Astrocyte (in vitro differentiated cells and primary cell): ENCODE data around the gene PNMA1. TPM values are rescaled to one million over a fixed set of nuclear protein-coding genes. Genes with fewer than 3 reads are reported as not detected.

ENCODE experiments used
- DNase-seq: peaks from one replicate; pipeline ENCODE4 v3.0.0-alpha.2; 2010; ENCODE audit warnings: low read depth
- FAIRE-seq: peaks from 2 replicates; lab custom pipeline; 2011; peaks lifted over from hg19 to GRCh38; lab: Jason Lieb, UNC
- H2AFZ ChIP-seq: 2 replicates; pipeline ENCODE4 v1.6.0; 2012; ENCODE audit warnings: low read depth, low read length, inconsistent platforms
- H3K27ac ChIP-seq: 2 replicates; pipeline ENCODE4 v1.5.1; 2011; ENCODE audit warnings: low read depth, low read length, inconsistent platforms
- H3K27me3 ChIP-seq: 2 replicates; pipeline ENCODE4 v1.6.0; 2011; ENCODE audit warnings: low read length, inconsistent platforms; ENCODE audit not compliant: insufficient read depth
- H3K36me3 ChIP-seq: 2 replicates; pipeline ENCODE4 v1.5.1; 2011; ENCODE audit warnings: low read length, inconsistent platforms; ENCODE audit not compliant: insufficient read depth
- H3K4me1 ChIP-seq: 2 replicates; pipeline ENCODE4 v1.5.1; 2011; ENCODE audit warnings: low read length, inconsistent platforms; ENCODE audit not compliant: insufficient read depth
- H3K4me2 ChIP-seq: 2 replicates; pipeline ENCODE4 v1.6.0; 2012; ENCODE audit warnings: low read length, inconsistent platforms
- H3K4me3 ChIP-seq: 2 replicates; pipeline ENCODE4 v1.5.1; 2011; ENCODE audit warnings: low read depth, mild to moderate bottlenecking, low read length, inconsistent platforms; ENCODE audit not compliant: insufficient read depth
- H3K79me2 ChIP-seq: 2 replicates; pipeline ENCODE4 v1.6.0; 2012; ENCODE audit warnings: mild to moderate bottlenecking, low read length, inconsistent platforms; ENCODE audit not compliant: insufficient read depth
- H3K9ac ChIP-seq: 2 replicates; pipeline ENCODE4 v1.6.0; 2012; ENCODE audit warnings: mild to moderate bottlenecking, low read length, inconsistent platforms
- H3K9me3 ChIP-seq: 2 replicates; pipeline ENCODE4 v1.5.1; 2012; ENCODE audit warnings: low read depth, mild to moderate bottlenecking, low read length, inconsistent platforms; ENCODE audit not compliant: insufficient read depth
- H4K20me1 ChIP-seq: 2 replicates; pipeline ENCODE4 v1.6.0; 2012; ENCODE audit warnings: low read length, inconsistent platforms; ENCODE audit not compliant: insufficient read depth
- H3K27ac Mint-ChIP-seq: one replicate; pipeline ENCODE4 v1.8.0; 2021; ENCODE audit warnings: mild to moderate bottlenecking, mixed read lengths; ENCODE audit not compliant: unreplicated experiment
- H3K27me3 Mint-ChIP-seq: one replicate; pipeline ENCODE4 v1.8.0; 2021; ENCODE audit warnings: low read depth, mixed read lengths; ENCODE audit not compliant: unreplicated experiment
- H3K36me3 Mint-ChIP-seq: one replicate; pipeline ENCODE4 v1.8.0; 2021; ENCODE audit warnings: low read depth, mixed read lengths; ENCODE audit not compliant: unreplicated experiment
- H3K4me1 Mint-ChIP-seq: one replicate; pipeline ENCODE4 v1.8.0; 2021; ENCODE audit warnings: low read depth, mixed read lengths; ENCODE audit not compliant: unreplicated experiment
- H3K4me3 Mint-ChIP-seq: one replicate; pipeline ENCODE4 v1.8.0; 2021; ENCODE audit warnings: mild to moderate bottlenecking, moderate library complexity, mixed read lengths; ENCODE audit not compliant: unreplicated experiment
- H3K9me3 Mint-ChIP-seq: one replicate; pipeline ENCODE4 v1.8.0; 2021; ENCODE audit warnings: mild to moderate bottlenecking, mixed read lengths; ENCODE audit not compliant: unreplicated experiment
- CTCF ChIP-seq: IDR thresholded peaks from 2 replicates; pipeline ENCODE4 v1.5.1; 2011; ENCODE audit warnings: low read depth, mild to moderate bottlenecking, inconsistent platforms, low read length, moderate library complexity; ENCODE audit not compliant: insufficient read depth
- EZH2 ChIP-seq: IDR thresholded peaks from 2 replicates; pipeline ENCODE4 v1.6.1; 2012; ENCODE audit warnings: mild to moderate bottlenecking, low read length, inconsistent platforms; ENCODE audit not compliant: insufficient read depth
- total RNA-seq: library from RNA; stranded (reverse); gene quantifications from 2 replicates; pipeline ENCODE4 v1.2.1, GENCODE V29; 2021

PNMA1 gene
- total RNA-seq, 1 donor from 2014 or later = 67.4 TPM

DNA sequence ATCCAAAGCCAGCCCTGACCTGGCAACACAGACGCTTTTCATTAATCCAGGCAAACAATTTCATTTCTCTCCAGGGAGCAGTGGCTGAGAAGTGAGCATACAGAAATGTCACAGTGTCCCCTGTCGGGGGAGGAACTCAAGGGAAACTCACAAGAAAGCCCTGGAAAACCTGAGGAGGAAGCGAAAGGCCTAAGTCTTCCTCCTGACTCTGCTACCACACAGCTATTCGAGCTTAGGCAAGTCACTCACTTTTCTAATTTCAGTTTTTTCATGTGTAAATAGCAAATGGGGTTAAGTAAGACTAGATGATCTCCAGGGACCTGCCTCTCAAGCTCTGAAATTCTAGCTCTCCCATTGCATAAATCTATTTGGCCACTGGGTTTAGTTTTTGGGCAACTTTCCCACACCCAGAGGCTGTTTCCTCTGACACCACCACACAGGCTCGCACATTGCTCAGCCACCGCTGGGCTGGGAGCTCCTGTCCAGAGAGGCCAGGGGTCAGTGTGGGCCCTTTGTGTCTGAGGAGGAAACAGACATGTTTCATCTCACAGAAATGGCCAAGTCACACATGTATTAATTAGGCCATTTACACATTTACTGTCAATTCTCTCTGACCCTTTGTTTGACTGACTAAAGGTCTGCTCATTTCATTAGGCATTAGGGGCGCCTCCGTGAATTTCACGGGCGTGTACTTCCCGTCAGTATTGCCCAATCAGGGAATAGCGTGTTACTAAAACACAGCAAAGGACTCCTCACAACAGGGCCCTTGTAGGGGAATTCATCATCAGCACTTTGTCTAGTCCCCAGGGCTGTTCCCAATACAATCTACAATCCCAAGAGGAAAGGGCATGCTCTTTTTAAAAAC is 9.8 kb upstream of the PNMA1 start:
- Mint-ChIP-seq H3K36me3 (peaks cover 25% of the 10 kb centered on the region), H3K4me3 (peak overlapping the region; percentile 71), H3K9me3 (no peaks in the 10 kb centered on the region), H3K27ac (peak overlapping the region; percentile 81), H3K4me1 (peaks cover 40% of the 10 kb centered on the region), H3K27me3 (no peaks in the 10 kb centered on the region)
- Histone ChIP-seq H3K79me2 (peaks cover 14% of the 10 kb centered on the region), H3K9ac (peak overlapping the region; percentile 70), H3K36me3 (peaks cover 39% of the 10 kb centered on the region), H3K9me3 (no peaks in the 10 kb centered on the region), H2AFZ (no peak overlapping the region), H3K4me3 (peak overlapping the region; percentile 2), H3K27ac (peak overlapping the region; percentile 85), H3K4me2 (peak overlapping the region; percentile 74), H3K4me1 (peaks cover 53% of the 10 kb centered on the region), H3K27me3 (no peaks in the 10 kb centered on the region), H4K20me1 (peaks cover 17% of the 10 kb centered on the region)
- TF ChIP-seq EZH2 = no peak
- peak; percentile 24 for TF ChIP-seq CTCF
- DNase-seq = peak; percentile 95
- peak; percentile 94 for FAIRE-seq

DNA sequence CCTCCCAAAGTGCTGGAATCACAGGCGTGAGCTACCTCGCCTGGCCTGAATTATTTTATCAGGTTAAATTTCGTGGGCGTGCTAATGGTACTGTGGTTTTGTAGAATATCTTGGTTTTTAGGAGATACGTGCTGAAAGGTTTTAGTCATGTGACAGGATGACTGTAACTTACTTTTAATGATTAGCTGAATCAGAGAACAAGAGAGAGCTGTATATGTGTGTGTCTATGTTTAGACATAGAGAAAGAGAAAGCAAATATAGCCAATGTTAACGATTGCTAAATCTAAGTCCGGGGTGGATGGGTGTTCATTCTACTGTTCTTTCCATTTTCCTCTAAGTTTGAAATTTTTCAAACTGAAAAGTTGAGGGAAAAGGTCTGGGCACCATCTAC is 9.2 kb upstream of the PNMA1 start:
- Histone ChIP-seq H3K4me3 (peak overlapping the region; percentile 2), H3K9me3 (no peaks in the 10 kb centered on the region), H3K27ac (peak overlapping the region; percentile 85), H4K20me1 (peaks cover 11% of the 10 kb centered on the region), H3K79me2 (peaks cover 8% of the 10 kb centered on the region), H3K36me3 (peaks cover 38% of the 10 kb centered on the region), H2AFZ (no peak overlapping the region), H3K27me3 (no peaks in the 10 kb centered on the region), H3K9ac (peak overlapping the region; percentile 70), H3K4me1 (peaks cover 52% of the 10 kb centered on the region), H3K4me2 (peak overlapping the region; percentile 74)
- no peak for TF ChIP-seq EZH2
- no peak for TF ChIP-seq CTCF
- no peaks in the 10 kb centered on the region for H3K9me3 Mint-ChIP-seq
- H3K27ac Mint-ChIP-seq = peak overlapping the region; percentile 81
- DNase-seq (peak; percentile 85), FAIRE-seq (no peak)
- H3K27me3 Mint-ChIP-seq = no peaks in the 10 kb centered on the region
- peak overlapping the region; percentile 71 for H3K4me3 Mint-ChIP-seq
- peaks cover 34% of the 10 kb centered on the region for H3K4me1 Mint-ChIP-seq
- peaks cover 21% of the 10 kb centered on the region for H3K36me3 Mint-ChIP-seq

- Histone ChIP-seq H3K9me3 (no peaks in the 10 kb centered on the region), H3K79me2 (peaks cover 3% of the 10 kb centered on the region), H4K20me1 (peaks cover 5% of the 10 kb centered on the region), H2AFZ (no peak overlapping the region), H3K27ac (no peak overlapping the region), H3K4me3 (no peak overlapping the region), H3K9ac (no peak overlapping the region), H3K4me1 (peaks cover 54% of the 10 kb centered on the region), H3K36me3 (peaks cover 34% of the 10 kb centered on the region), H3K4me2 (no peak overlapping the region), H3K27me3 (no peaks in the 10 kb centered on the region)
- TF ChIP-seq EZH2 (no peak), CTCF (no peak)
- no peaks in the 10 kb centered on the region for H3K27me3 Mint-ChIP-seq
- FAIRE-seq (no peak), DNase-seq (no peak)
- H3K27ac Mint-ChIP-seq = no peak overlapping the region
- H3K36me3 Mint-ChIP-seq = peaks cover 22% of the 10 kb centered on the region
- H3K4me1 Mint-ChIP-seq = peaks cover 36% of the 10 kb centered on the region
- no peaks in the 10 kb centered on the region for H3K9me3 Mint-ChIP-seq
- no peak overlapping the region for H3K4me3 Mint-ChIP-seq
These were observed 8.4 kb upstream of the PNMA1 start for GRCh38 chr14:73722581-73722980.
